Measurements from ENCODE around the gene VWA3B. TPM values are rescaled to one million over a fixed set of nuclear protein-coding genes. Genes with fewer than 3 reads are reported as not detected.

VWA3B gene
- total RNA-seq, 1 experiment from 2014 or later: not detected

DNA sequence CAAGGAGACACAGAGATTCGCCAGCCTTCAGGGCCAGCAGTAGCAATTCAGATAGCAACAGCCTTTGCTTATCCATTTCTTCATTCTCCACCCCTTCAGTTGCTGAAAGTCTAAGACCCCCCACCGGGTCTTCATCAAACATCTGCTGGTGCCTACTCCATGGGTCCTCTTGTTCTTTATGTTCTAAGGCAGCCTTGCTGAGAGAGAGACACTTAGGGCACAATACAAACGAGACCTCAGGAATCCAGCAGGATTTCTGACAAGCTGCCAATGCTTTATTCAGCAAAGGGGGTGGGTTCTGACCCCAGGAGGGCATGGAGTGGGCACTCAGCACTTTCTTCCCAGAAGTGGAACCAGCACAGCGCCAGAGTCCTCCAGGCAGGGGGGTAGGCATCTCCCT, 223.0 kb downstream of the VWA3B start:
- no TSS peak for BruUV-seq (replicated peaks)
- no peak overlapping the region for H3K27ac ChIP-seq (ENCODE audit: low read depth, low read length, poor library complexity, severe bottlenecking)
- H3K4me1 ChIP-seq (ENCODE audit: insufficient read depth, low read length, poor library complexity, severe bottlenecking): no peaks in the 10 kb centered on the region
- H3K27me3 ChIP-seq (replicated peaks; ENCODE audit: insufficient read depth, low read depth, low read length, poor library complexity): peaks cover 73% of the 10 kb centered on the region
- H3K36me3 ChIP-seq (ENCODE audit: insufficient read depth, low read length, poor library complexity, severe bottlenecking): no peaks in the 10 kb centered on the region
- DNase-seq (ENCODE audit: low spot score): peak; percentile 5
- H3K9me3 ChIP-seq (ENCODE audit: low read depth, low read length, poor library complexity, severe bottlenecking): no peaks in the 10 kb centered on the region
- no peak overlapping the region for H3K4me3 ChIP-seq (ENCODE audit: low read depth, low read length, poor library complexity, severe bottlenecking)
- TF ChIP-seq EZH2 (IDR thresholded peaks at IDR 0.05; ENCODE audit: borderline replicate concordance, low read depth, low read length, poor library complexity, severe bottlenecking): no peak
- TF ChIP-seq, protein P1, sequence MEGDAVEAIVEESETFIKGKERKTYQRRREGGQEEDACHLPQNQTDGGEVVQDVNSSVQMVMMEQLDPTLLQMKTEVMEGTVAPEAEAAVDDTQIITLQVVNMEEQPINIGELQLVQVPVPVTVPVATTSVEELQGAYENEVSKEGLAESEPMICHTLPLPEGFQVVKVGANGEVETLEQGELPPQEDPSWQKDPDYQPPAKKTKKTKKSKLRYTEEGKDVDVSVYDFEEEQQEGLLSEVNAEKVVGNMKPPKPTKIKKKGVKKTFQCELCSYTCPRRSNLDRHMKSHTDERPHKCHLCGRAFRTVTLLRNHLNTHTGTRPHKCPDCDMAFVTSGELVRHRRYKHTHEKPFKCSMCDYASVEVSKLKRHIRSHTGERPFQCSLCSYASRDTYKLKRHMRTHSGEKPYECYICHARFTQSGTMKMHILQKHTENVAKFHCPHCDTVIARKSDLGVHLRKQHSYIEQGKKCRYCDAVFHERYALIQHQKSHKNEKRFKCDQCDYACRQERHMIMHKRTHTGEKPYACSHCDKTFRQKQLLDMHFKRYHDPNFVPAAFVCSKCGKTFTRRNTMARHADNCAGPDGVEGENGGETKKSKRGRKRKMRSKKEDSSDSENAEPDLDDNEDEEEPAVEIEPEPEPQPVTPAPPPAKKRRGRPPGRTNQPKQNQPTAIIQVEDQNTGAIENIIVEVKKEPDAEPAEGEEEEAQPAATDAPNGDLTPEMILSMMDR (conservative IDR thresholded peaks at IDR 0.05; ENCODE audit: low read depth, low read length): no peak
- ChIA-PET CTCF (no interaction called here), POLR2A (ENCODE audit: low non-redundant PET) (no interaction called here)
- intact Hi-C loops (cut with micrococcal nuclease; ENCODE audit: unreplicated experiment): no loop called here

DNA sequence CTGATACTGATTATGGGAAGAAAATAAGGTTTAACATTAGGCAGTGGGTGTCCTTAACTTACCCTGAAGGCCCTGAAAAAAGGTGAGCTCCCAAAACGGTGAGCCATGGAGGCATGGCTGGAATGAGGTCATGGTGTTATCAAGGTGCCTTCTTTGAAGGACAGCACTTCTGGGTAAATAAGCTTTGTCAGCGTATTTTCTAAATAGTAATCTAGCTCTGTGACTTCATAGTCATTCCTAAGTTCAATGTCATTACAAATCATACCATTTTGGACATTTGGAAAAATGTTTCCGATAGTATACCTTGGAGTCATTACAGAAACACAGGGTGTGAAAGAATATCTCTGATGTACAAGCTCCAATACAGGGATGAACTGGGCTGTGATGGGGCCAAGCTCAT, 224.1 kb downstream of the VWA3B start:
- intact Hi-C loops (cut with micrococcal nuclease; ENCODE audit: unreplicated experiment): no loop called here

DNA sequence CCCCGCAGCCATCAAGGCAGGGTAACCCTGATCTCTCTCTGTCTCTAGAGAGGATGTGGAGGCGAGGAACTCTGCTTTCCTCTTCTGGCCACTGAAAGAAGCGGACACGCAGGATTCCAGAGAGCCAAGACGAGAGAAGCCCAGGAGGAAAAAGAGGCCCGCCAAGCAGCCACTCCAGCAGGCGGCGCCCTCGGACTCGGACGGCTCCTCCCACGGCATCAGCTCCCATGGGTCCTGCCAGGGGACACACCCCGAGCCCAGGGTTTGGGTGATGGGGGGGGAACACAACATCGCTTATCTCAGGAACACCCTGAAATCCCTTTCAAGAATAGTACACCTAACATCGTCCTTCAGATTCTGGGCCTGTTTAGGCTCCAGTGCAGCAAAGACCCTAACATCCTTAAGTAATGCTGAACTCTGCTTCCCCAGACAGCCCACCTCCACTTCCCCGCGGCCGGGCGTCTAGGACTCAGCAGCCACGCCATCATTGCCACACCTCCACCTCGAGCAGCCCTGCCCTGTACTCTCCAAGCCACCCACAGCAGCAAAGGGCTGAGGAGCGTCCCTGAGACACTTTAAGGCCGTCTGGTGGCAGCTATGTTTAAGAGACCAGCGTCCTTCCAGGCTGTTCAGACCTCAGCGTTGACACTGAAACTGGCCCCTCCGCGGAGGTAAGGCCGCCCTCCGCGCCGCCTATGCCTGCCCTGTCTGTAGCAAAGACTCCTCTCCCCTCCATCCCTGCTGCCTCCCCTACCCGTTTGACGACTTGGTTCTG, 225.0 kb downstream of the VWA3B start:
- CTCF ChIA-PET: no interaction called here
- intact Hi-C loops (cut with micrococcal nuclease; ENCODE audit: unreplicated experiment): no loop called here
- no peak overlapping the region for H3K4me3 ChIP-seq (ENCODE audit: low read depth, low read length, poor library complexity, severe bottlenecking)
- TF ChIP-seq, protein P1 (conservative IDR thresholded peaks at IDR 0.05; ENCODE audit: low read depth, low read length): peak; percentile 29; the same call in 1 of the 2 replicates
- no peak for TF ChIP-seq EZH2 (IDR thresholded peaks at IDR 0.05; ENCODE audit: borderline replicate concordance, low read depth, low read length, poor library complexity, severe bottlenecking)
- DNase-seq (ENCODE audit: low spot score): no peak
- peaks cover 54% of the 10 kb centered on the region for H3K27me3 ChIP-seq (replicated peaks; ENCODE audit: insufficient read depth, low read depth, low read length, poor library complexity)
- POLR2A ChIA-PET (ENCODE audit: low non-redundant PET): no interaction called here
- H3K4me1 ChIP-seq (ENCODE audit: insufficient read depth, low read length, poor library complexity, severe bottlenecking): no peaks in the 10 kb centered on the region
- H3K9me3 ChIP-seq (ENCODE audit: low read depth, low read length, poor library complexity, severe bottlenecking): no peaks in the 10 kb centered on the region
- H3K27ac ChIP-seq (ENCODE audit: low read depth, low read length, poor library complexity, severe bottlenecking): no peak overlapping the region
- BruUV-seq (replicated peaks): no TSS peak
- no peaks in the 10 kb centered on the region for H3K36me3 ChIP-seq (ENCODE audit: insufficient read depth, low read length, poor library complexity, severe bottlenecking)

More for the DNA sequence above, 224.1 kb downstream of the VWA3B start:
- POLR2A ChIA-PET (ENCODE audit: low non-redundant PET): no interaction called here
- DNase-seq (ENCODE audit: low spot score): no peak
- BruUV-seq (replicated peaks): no TSS peak
- Histone ChIP-seq H3K4me1 (ENCODE audit: insufficient read depth, low read length, poor library complexity, severe bottlenecking) (no peaks in the 10 kb centered on the region), H3K4me3 (ENCODE audit: low read depth, low read length, poor library complexity, severe bottlenecking) (no peak overlapping the region), H3K36me3 (ENCODE audit: insufficient read depth, low read length, poor library complexity, severe bottlenecking) (no peaks in the 10 kb centered on the region), H3K9me3 (ENCODE audit: low read depth, low read length, poor library complexity, severe bottlenecking) (no peaks in the 10 kb centered on the region), H3K27ac (ENCODE audit: low read depth, low read length, poor library complexity, severe bottlenecking) (no peak overlapping the region), H3K27me3 (replicated peaks; ENCODE audit: insufficient read depth, low read depth, low read length, poor library complexity) (peaks cover 62% of the 10 kb centered on the region)
- no peak for TF ChIP-seq EZH2 (IDR thresholded peaks at IDR 0.05; ENCODE audit: borderline replicate concordance, low read depth, low read length, poor library complexity, severe bottlenecking)
- TF ChIP-seq, protein P1 (conservative IDR thresholded peaks at IDR 0.05; ENCODE audit: low read depth, low read length): no peak
- CTCF ChIA-PET: no interaction called here

Data from A673 (cell line).